Measurements from ENCODE around the gene VSX2.
A peak's percentile ranks its signal among the peaks of the same experiment; 100 is the strongest.

VSX2 gene

GRCh38 chr14:74302634-74303569 is 63.7 kb downstream of the VSX2 start, which contains the start of gene ABCD4:
ABCD4 (minus strand) TSS chr14:74302934; CDS start chr14:74302912, 22 bp downstream.
- peak; percentile 92 for DNase-seq (ENCODE audit: low read depth)

- no peak for DNase-seq (ENCODE audit: low read depth)
Observed at GRCh38 chr14:74308695-74309094, 69.4 kb downstream of the VSX2 start.

GRCh38 chr14:74309125-74310022 is 70.1 kb downstream of the VSX2 start:
- no peak for DNase-seq (ENCODE audit: low read depth)

GRCh38 chr14:74312161-74312560 is 72.9 kb downstream of the VSX2 start:
- no peak for DNase-seq (ENCODE audit: low read depth)
